ENCODE measurements around the gene ZNF768. TPM values are rescaled to one million over a fixed set of nuclear protein-coding genes. Genes with fewer than 3 reads are reported as not detected.

ZNF768 gene
- total and polyA plus RNA-seq, 2 donors (not counting 1 experiment from before 2014, with no cell fraction given): 24.8 to 36.5 TPM

GRCh38 chr16:30524575-30525568 lies 1.5 kb downstream of the ZNF768 start:
- Histone ChIP-seq H3K36me3 (replicated peaks in 1 of 2; ENCODE audit: control extremely low read depth in 1 of 2, control insufficient read depth in 1 of 2, extremely low read depth in 1 of 2, insufficient read depth in 2 of 2, low read length in 1 of 2) (peaks cover 0 to 15% of the 10 kb centered on the region in 2 experiments), H3K27me3 (replicated peaks in 1 of 4; ENCODE audit: control extremely low read depth in 1 of 4, control insufficient read depth in 3 of 4, insufficient read depth in 4 of 4, low read length in 3 of 4) (no peaks in the 10 kb centered on the region), H4K20me1 (ENCODE audit: control insufficient read depth, insufficient read depth, low read length, poor library complexity, severe bottlenecking) (no peaks in the 10 kb centered on the region), H3K4me3 (ENCODE audit: control extremely low read depth in 1 of 5, extremely low read depth in 1 of 5, insufficient read depth in 1 of 5, low read depth in 2 of 5, low read length in 4 of 5) (no peak overlapping the region), H3K4me2 (replicated peaks; ENCODE audit: low read depth, low read length, poor library complexity, severe bottlenecking) (no peak overlapping the region), H2AFZ (ENCODE audit: insufficient read depth, low read depth, low read length, poor library complexity, severe bottlenecking) (no peak overlapping the region), H3K9ac (ENCODE audit: low read length) (no peak overlapping the region), H3K27ac (ENCODE audit: low read length in 2 of 2) (no peak overlapping the region), H3K4me1 (ENCODE audit: control insufficient read depth in 2 of 2, insufficient read depth in 2 of 2, low read length in 2 of 2) (peaks cover 13 to 30% of the 10 kb centered on the region in 2 donors), H3K9me3 (ENCODE audit: control extremely low read depth in 1 of 3, control insufficient read depth in 2 of 3, insufficient read depth in 1 of 3, low read length in 2 of 3) (no peaks in the 10 kb centered on the region), H3K79me2 (ENCODE audit: control insufficient read depth, insufficient read depth, low read length) (peaks cover 6% of the 10 kb centered on the region)
- no peak for DNase-seq
- TF ChIP-seq CTCF (IDR thresholded peaks at IDR 0.05) (no peak), EZH2 (IDR thresholded peaks at IDR 0.05; ENCODE audit: borderline replicate concordance, insufficient read depth, low read depth, low read length, poor library complexity, severe bottlenecking) (no peak)
- peak overlapping the region; percentile 52 for H3K4me3 Mint-ChIP-seq
- H3K4me1 Mint-ChIP-seq: peaks cover 18% of the 10 kb centered on the region
- no peaks in the 10 kb centered on the region for H3K27me3 Mint-ChIP-seq
- no peak for ATAC-seq (ENCODE audit: low read depth)
- WGBS (ENCODE audit: insufficient coverage): 98% methylated on average over 60 of the region's 60 CpGs
- intact Hi-C loops (cut with micrococcal nuclease): loop anchor here (5.0 kb wide), 2 partner anchors 68 to 108 kb away; no protein-coding TSS in a partner anchor
- POLR2A ChIA-PET: interaction anchor here (0.5 to 2.3 kb wide), 9 partner anchors 10 to 134 kb away, joined by 3 to 12 read pairs (median 4); partner anchors contain the start of genes DCTPP1, FBRS and ZNF747
- peak overlapping the region; percentile 41 for H3K27ac Mint-ChIP-seq
- no peaks in the 10 kb centered on the region for H3K9me3 Mint-ChIP-seq (ENCODE audit: insufficient read depth)
- CTCF ChIA-PET: interaction anchor here (1.1 to 1.8 kb wide), 5 partner anchors 10 to 95 kb away, joined by 3 to 10 read pairs (median 3); partner anchors contain the start of genes DCTPP1 and ZNF747
